SU-DHL-6 (cell line): Measurements from ENCODE around the gene TBC1D3I.
"Not testable (repeated sequence)": the region's sequence is repeated elsewhere in the genome, so short reads cannot be mapped to it uniquely, and the experiment has no call there.

Experiments used
- EZH2phosphoT487 ChIP-seq: fragments of 200-600 bp; sonication (generic), shearing (Covaris generic); conservative IDR thresholded peaks from 2 replicates; pipeline ENCODE4 v1.6.1; 2018; ENCODE audit warnings: mild to moderate bottlenecking, antibody characterized with exemption, low read length, moderate library complexity, mixed read lengths
- TF ChIP-seq, protein P1 (sequence below): fragments of 200-600 bp; sonication (generic); IDR thresholded peaks from one replicate; pipeline ENCODE4 v1.5.1; 2017; ENCODE audit warnings: antibody characterized with exemption, mild to moderate bottlenecking, low read length, moderate library complexity; ENCODE audit not compliant: insufficient read depth, poor library complexity, severe bottlenecking

GRCh38 chr17:36242046-36242445, 22.3 kb downstream of the TBC1D3I start:
- not testable (repeated sequence) for TF ChIP-seq EZH2phosphoT487
- TF ChIP-seq, protein P1, sequence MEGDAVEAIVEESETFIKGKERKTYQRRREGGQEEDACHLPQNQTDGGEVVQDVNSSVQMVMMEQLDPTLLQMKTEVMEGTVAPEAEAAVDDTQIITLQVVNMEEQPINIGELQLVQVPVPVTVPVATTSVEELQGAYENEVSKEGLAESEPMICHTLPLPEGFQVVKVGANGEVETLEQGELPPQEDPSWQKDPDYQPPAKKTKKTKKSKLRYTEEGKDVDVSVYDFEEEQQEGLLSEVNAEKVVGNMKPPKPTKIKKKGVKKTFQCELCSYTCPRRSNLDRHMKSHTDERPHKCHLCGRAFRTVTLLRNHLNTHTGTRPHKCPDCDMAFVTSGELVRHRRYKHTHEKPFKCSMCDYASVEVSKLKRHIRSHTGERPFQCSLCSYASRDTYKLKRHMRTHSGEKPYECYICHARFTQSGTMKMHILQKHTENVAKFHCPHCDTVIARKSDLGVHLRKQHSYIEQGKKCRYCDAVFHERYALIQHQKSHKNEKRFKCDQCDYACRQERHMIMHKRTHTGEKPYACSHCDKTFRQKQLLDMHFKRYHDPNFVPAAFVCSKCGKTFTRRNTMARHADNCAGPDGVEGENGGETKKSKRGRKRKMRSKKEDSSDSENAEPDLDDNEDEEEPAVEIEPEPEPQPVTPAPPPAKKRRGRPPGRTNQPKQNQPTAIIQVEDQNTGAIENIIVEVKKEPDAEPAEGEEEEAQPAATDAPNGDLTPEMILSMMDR: not testable (repeated sequence)
